Measurements from ENCODE around the gene TGM2. TPM values are rescaled to one million over a fixed set of nuclear protein-coding genes. Genes with fewer than 3 reads are reported as not detected.

Gene TGM2
- polyA plus RNA-seq, 1 donor (not counting 4 experiments of a cell fraction or from before 2014, with no cell fraction given), result 18.7 TPM

DNA sequence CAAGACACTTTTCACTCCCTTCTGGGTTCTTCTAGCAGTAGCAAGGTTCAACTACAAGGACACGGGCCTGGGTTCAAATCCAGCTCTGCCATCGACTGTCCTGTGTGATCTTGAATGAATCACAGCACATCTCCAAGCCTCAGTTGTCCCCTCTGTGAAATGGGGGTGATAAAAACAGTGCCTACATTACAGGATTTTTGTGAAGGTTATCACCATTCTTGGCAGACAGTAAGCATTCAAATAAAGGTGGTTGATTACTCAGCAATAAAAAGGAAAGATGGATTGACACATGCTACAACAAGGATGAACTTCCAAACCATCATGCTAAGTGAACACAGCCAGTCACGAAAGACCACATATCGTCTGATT lies 6.6 kb upstream of the TGM2 start:
- H3K79me2 ChIP-seq (ENCODE audit: control insufficient read depth, insufficient read depth, low read length), result no peaks in the 10 kb centered on the region
- no peak for TF ChIP-seq EZH2 (IDR thresholded peaks at IDR 0.05; ENCODE audit: low read length)
- TF ChIP-seq, protein P1, sequence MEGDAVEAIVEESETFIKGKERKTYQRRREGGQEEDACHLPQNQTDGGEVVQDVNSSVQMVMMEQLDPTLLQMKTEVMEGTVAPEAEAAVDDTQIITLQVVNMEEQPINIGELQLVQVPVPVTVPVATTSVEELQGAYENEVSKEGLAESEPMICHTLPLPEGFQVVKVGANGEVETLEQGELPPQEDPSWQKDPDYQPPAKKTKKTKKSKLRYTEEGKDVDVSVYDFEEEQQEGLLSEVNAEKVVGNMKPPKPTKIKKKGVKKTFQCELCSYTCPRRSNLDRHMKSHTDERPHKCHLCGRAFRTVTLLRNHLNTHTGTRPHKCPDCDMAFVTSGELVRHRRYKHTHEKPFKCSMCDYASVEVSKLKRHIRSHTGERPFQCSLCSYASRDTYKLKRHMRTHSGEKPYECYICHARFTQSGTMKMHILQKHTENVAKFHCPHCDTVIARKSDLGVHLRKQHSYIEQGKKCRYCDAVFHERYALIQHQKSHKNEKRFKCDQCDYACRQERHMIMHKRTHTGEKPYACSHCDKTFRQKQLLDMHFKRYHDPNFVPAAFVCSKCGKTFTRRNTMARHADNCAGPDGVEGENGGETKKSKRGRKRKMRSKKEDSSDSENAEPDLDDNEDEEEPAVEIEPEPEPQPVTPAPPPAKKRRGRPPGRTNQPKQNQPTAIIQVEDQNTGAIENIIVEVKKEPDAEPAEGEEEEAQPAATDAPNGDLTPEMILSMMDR (optimal IDR thresholded peaks at IDR 0.05 in 1 of 3, IDR thresholded peaks at IDR 0.05 in 1 of 3, conservative IDR thresholded peaks at IDR 0.05 in 1 of 3; ENCODE audit: extremely low read depth in 1 of 3, insufficient read depth in 2 of 3, low read length in 3 of 3), result no peak
- H3K4me2 ChIP-seq (ENCODE audit: control insufficient read depth, extremely low read depth, insufficient read depth, low read depth, low read length), result no peak overlapping the region
- no peak overlapping the region for H3K4me3 ChIP-seq (ENCODE audit: control insufficient read depth in 2 of 3, extremely low read depth in 1 of 3, insufficient read depth in 2 of 3, low read depth in 1 of 3, low read length in 3 of 3)
- no peaks in the 10 kb centered on the region for H4K20me1 ChIP-seq (ENCODE audit: control insufficient read depth, extremely low read depth, insufficient read depth, low read length)
- no peaks in the 10 kb centered on the region for H3K36me3 ChIP-seq (ENCODE audit: control insufficient read depth in 2 of 2, extremely low read depth in 1 of 2, insufficient read depth in 2 of 2, low read length in 2 of 2)
- no peak overlapping the region for H3K27ac ChIP-seq (ENCODE audit: control insufficient read depth, insufficient read depth, low read length)
- H3K9me3 ChIP-seq (ENCODE audit: control insufficient read depth, low read depth, low read length), result no peaks in the 10 kb centered on the region
- H3K27me3 ChIP-seq (ENCODE audit: control insufficient read depth, extremely low read depth, insufficient read depth, low read length), result no peaks in the 10 kb centered on the region
- dilution Hi-C loops (cut with MboI; ENCODE audit: extremely low pct_ligation_motif_present, low sequenced_read_pairs), result no loop called here
- no peak overlapping the region for H2AFZ ChIP-seq (ENCODE audit: control insufficient read depth, low read length)
- FAIRE-seq, result no peak
- H3K4me1 ChIP-seq (ENCODE audit: control insufficient read depth, extremely low read depth, insufficient read depth, low read length), result peaks cover 37% of the 10 kb centered on the region
- H3K9me1 ChIP-seq (ENCODE audit: control insufficient read depth, extremely low read depth, insufficient read depth, low read length), result no peaks in the 10 kb centered on the region
- no peak for DNase-seq (ENCODE audit: low read depth, low spot score)
- no peak overlapping the region for H3K9ac ChIP-seq (ENCODE audit: control insufficient read depth, extremely low read depth, insufficient read depth, low read length)

DNA sequence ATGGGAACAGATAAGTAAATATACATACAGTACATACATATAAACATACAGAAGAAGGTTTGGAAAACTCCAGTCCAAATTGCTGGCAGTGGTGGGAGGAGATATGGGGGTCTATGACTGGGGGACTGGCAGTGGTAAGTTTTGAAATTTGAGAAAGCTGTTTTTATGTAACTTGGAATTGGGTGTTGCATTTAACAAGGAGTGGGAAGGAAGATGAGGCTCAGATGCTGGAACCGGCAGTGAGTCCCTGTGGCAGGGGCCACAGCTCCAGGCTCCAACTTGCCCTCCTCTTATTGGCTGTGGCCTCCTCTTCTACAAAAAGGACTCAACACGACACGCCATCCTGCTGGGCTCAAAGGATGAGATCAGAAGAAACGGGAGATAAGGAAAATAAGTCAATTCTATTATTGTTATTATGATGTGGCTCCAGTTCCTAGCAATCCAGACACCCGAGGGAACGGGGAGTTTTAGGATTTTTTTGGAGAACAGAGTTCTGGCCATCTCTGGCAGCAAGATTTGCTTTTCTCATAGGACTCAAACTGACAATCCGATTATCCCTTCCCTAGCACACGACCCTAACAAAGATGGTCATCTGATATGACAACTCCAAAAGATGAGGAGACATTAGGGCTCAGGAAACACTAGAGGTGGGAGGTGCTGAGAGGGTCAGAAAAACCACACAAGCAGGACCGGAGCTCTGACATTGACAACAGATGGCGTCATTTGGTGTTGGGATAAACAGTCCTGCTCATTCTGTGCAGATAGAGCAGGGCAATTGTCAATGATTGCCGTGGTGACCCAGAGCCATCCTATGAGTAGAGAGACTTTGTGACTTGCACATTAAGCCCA lies 6.0 kb upstream of the TGM2 start:
- Histone ChIP-seq H3K27ac (ENCODE audit: control insufficient read depth, insufficient read depth, low read length) (no peak overlapping the region), H3K4me1 (ENCODE audit: control insufficient read depth, extremely low read depth, insufficient read depth, low read length) (peaks cover 43% of the 10 kb centered on the region), H2AFZ (ENCODE audit: control insufficient read depth, low read length) (no peak overlapping the region), H3K4me2 (ENCODE audit: control insufficient read depth, extremely low read depth, insufficient read depth, low read depth, low read length) (no peak overlapping the region), H3K36me3 (ENCODE audit: control insufficient read depth in 2 of 2, extremely low read depth in 1 of 2, insufficient read depth in 2 of 2, low read length in 2 of 2) (no peaks in the 10 kb centered on the region), H3K79me2 (ENCODE audit: control insufficient read depth, insufficient read depth, low read length) (no peaks in the 10 kb centered on the region), H3K4me3 (ENCODE audit: control insufficient read depth in 2 of 3, extremely low read depth in 1 of 3, insufficient read depth in 2 of 3, low read depth in 1 of 3, low read length in 3 of 3) (no peak overlapping the region), H4K20me1 (ENCODE audit: control insufficient read depth, extremely low read depth, insufficient read depth, low read length) (no peaks in the 10 kb centered on the region), H3K9me1 (ENCODE audit: control insufficient read depth, extremely low read depth, insufficient read depth, low read length) (no peaks in the 10 kb centered on the region), H3K9me3 (ENCODE audit: control insufficient read depth, low read depth, low read length) (no peaks in the 10 kb centered on the region), H3K9ac (ENCODE audit: control insufficient read depth, extremely low read depth, insufficient read depth, low read length) (no peak overlapping the region), H3K27me3 (ENCODE audit: control insufficient read depth, extremely low read depth, insufficient read depth, low read length) (no peaks in the 10 kb centered on the region)
- dilution Hi-C loops (cut with MboI; ENCODE audit: extremely low pct_ligation_motif_present, low sequenced_read_pairs), result no loop called here
- no peak for TF ChIP-seq EZH2 (IDR thresholded peaks at IDR 0.05; ENCODE audit: low read length)
- TF ChIP-seq, protein P1 (optimal IDR thresholded peaks at IDR 0.05 in 1 of 3, IDR thresholded peaks at IDR 0.05 in 1 of 3, conservative IDR thresholded peaks at IDR 0.05 in 1 of 3; ENCODE audit: extremely low read depth in 1 of 3, insufficient read depth in 2 of 3, low read length in 3 of 3), result no peak
- DNase-seq (ENCODE audit: low read depth, low spot score) (no peak), FAIRE-seq (no peak)
